B cell (primary cell): Measurements from ENCODE around the gene SH3D19.

Experiments used
- EZH2 ChIP-seq: IDR thresholded peaks from 2 replicates; pipeline ENCODE4 v1.6.1; 2012; ENCODE audit warnings: borderline replicate concordance, low read depth, mild to moderate bottlenecking, moderate library complexity, low read length; ENCODE audit not compliant: insufficient read depth, poor library complexity, severe bottlenecking
- TF ChIP-seq, protein P1 (sequence below): fragments of 200-600 bp; IDR thresholded peaks from one replicate; pipeline ENCODE4 v1.8.0; 2022; ENCODE audit warnings: antibody characterized with exemption, mild to moderate bottlenecking

DNA sequence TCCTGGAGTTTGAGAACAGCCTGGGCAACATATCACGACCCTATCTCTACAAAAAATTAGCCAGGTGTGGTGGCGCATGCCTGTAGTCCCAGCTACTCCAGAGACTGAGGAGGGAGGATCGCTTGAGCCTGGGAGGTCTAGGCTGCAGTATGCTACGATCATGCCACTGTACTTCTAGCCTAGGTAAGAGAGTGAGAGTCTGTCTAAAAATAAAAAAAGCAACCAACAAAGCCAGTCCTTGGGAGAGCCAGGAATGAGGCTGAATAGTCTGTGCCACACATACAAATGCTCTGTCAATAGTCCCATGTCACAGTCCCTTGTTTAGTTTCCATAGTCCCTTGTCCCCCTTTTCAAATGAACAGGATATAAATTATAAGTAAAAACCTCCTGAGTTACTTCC is 67.7 kb downstream of the SH3D19 start:
- TF ChIP-seq, protein P1, sequence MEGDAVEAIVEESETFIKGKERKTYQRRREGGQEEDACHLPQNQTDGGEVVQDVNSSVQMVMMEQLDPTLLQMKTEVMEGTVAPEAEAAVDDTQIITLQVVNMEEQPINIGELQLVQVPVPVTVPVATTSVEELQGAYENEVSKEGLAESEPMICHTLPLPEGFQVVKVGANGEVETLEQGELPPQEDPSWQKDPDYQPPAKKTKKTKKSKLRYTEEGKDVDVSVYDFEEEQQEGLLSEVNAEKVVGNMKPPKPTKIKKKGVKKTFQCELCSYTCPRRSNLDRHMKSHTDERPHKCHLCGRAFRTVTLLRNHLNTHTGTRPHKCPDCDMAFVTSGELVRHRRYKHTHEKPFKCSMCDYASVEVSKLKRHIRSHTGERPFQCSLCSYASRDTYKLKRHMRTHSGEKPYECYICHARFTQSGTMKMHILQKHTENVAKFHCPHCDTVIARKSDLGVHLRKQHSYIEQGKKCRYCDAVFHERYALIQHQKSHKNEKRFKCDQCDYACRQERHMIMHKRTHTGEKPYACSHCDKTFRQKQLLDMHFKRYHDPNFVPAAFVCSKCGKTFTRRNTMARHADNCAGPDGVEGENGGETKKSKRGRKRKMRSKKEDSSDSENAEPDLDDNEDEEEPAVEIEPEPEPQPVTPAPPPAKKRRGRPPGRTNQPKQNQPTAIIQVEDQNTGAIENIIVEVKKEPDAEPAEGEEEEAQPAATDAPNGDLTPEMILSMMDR: no peak
- no peak for TF ChIP-seq EZH2
